Activated T-helper 17 cell treated with anti-CD3 and anti-CD28 coated beads, Interleukin-2, amount 50 U/mL, for 72 hours (primary cell): ENCODE data around the gene STARD13. TPM values are rescaled to one million over a fixed set of nuclear protein-coding genes. Genes with fewer than 3 reads are reported as not detected.
"Not testable (repeated sequence)": the region's sequence is repeated elsewhere in the genome, so short reads cannot be mapped to it uniquely, and the experiment has no call there.

ENCODE experiments used
- ATAC-seq: fragments of 150-1000 bp; cut with Tn5 transposase; replicated peaks from 2 replicates; pipeline ENCODE4 v1.10.0; 2021; ENCODE audit warnings: mild to moderate bottlenecking, moderate library complexity
- H3K27ac Mint-ChIP-seq: one replicate; pipeline ENCODE4 v1.8.0; 2022; ENCODE audit warnings: mixed read lengths
- H3K27me3 Mint-ChIP-seq: one replicate; pipeline ENCODE4 v1.8.0; 2022; ENCODE audit warnings: mixed read lengths
- H3K36me3 Mint-ChIP-seq: one replicate; pipeline ENCODE4 v1.8.0; 2022; ENCODE audit warnings: low read depth, mild to moderate bottlenecking, mixed read lengths
- H3K4me1 Mint-ChIP-seq: one replicate; pipeline ENCODE4 v1.8.0; 2022; ENCODE audit warnings: mixed read lengths
- H3K4me3 Mint-ChIP-seq: one replicate; pipeline ENCODE4 v1.8.0; 2022; ENCODE audit warnings: mild to moderate bottlenecking, mixed read lengths
- H3K9me3 Mint-ChIP-seq: one replicate; pipeline ENCODE4 v1.8.0; 2022; ENCODE audit warnings: mixed read lengths
- total RNA-seq, 2 donors: library from RNA; stranded (reverse); gene quantifications; one replicate each; pipeline ENCODE4 v1.2.3, GENCODE V29; 2022

The STARD13 gene
- total RNA-seq, 2 donors from 2014 or later = 1.1 to 2.3 TPM

- no peaks in the 10 kb centered on the region for H3K36me3 Mint-ChIP-seq
- H3K4me1 Mint-ChIP-seq = no peaks in the 10 kb centered on the region
These were observed 42.5 kb downstream of the STARD13 start for GRCh38 chr13:33242984-33243617.

GRCh38 chr13:33242372-33242771, 43.2 kb downstream of the STARD13 start:
- not testable (repeated sequence) for ATAC-seq, H3K27ac Mint-ChIP-seq, H3K36me3 Mint-ChIP-seq, H3K4me3 Mint-ChIP-seq, H3K9me3 Mint-ChIP-seq, H3K4me1 Mint-ChIP-seq
- peaks cover 21% of the 10 kb centered on the region for H3K27me3 Mint-ChIP-seq

More at GRCh38 chr13:33242984-33243617, 42.5 kb downstream of the STARD13 start:
- no peak for ATAC-seq
- peaks cover 21% of the 10 kb centered on the region for H3K27me3 Mint-ChIP-seq
- H3K4me3 Mint-ChIP-seq = no peak overlapping the region
- H3K27ac Mint-ChIP-seq = no peak overlapping the region
- H3K9me3 Mint-ChIP-seq = no peaks in the 10 kb centered on the region

- ATAC-seq = no peak
- H3K36me3 Mint-ChIP-seq = no peaks in the 10 kb centered on the region
- H3K4me1 Mint-ChIP-seq = no peaks in the 10 kb centered on the region
- H3K9me3 Mint-ChIP-seq = peaks cover 10% of the 10 kb centered on the region
- no peak overlapping the region for H3K27ac Mint-ChIP-seq
- H3K4me3 Mint-ChIP-seq = no peak overlapping the region
- peaks cover 18% of the 10 kb centered on the region for H3K27me3 Mint-ChIP-seq
These were observed 49.5 kb downstream of the STARD13 start for GRCh38 chr13:33236021-33236420.

- Mint-ChIP-seq H3K36me3 (no peaks in the 10 kb centered on the region), H3K27ac (no peak overlapping the region), H3K4me1 (no peaks in the 10 kb centered on the region), H3K27me3 (peaks cover 18% of the 10 kb centered on the region), H3K9me3 (peaks cover 10% of the 10 kb centered on the region), H3K4me3 (no peak overlapping the region)
- ATAC-seq = no peak
These were observed 50.0 kb downstream of the STARD13 start for GRCh38 chr13:33235564-33235963.

DNA sequence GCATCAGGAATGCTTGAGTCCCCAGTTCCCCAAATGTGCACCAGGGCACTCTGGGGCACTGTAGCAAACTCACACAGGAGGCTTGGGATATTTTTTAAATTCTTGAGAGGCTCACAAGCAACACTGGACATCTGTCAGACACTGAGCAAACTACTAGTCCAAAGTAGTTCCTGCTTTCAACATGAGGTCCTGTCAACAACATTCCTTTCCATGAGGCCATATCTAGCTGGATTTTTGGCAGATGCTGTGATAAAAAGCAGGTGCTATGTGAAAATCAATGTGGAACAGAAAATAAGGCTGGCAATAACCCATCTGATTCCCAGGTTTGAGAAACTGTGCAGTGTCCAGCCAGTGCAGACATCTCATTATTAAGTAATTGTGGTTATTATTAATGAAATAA, 50.5 kb downstream of the STARD13 start:
- Mint-ChIP-seq H3K4me3 (no peak overlapping the region), H3K4me1 (no peaks in the 10 kb centered on the region), H3K9me3 (peaks cover 10% of the 10 kb centered on the region), H3K27me3 (peaks cover 16% of the 10 kb centered on the region), H3K27ac (no peak overlapping the region), H3K36me3 (no peaks in the 10 kb centered on the region)
- ATAC-seq = no peak

- no peak for ATAC-seq
- Mint-ChIP-seq H3K4me1 (no peaks in the 10 kb centered on the region), H3K9me3 (peaks cover 10% of the 10 kb centered on the region), H3K27ac (no peak overlapping the region), H3K27me3 (peaks cover 9% of the 10 kb centered on the region), H3K36me3 (no peaks in the 10 kb centered on the region), H3K4me3 (no peak overlapping the region)
These were observed 52.0 kb downstream of the STARD13 start for GRCh38 chr13:33233547-33233946.

DNA sequence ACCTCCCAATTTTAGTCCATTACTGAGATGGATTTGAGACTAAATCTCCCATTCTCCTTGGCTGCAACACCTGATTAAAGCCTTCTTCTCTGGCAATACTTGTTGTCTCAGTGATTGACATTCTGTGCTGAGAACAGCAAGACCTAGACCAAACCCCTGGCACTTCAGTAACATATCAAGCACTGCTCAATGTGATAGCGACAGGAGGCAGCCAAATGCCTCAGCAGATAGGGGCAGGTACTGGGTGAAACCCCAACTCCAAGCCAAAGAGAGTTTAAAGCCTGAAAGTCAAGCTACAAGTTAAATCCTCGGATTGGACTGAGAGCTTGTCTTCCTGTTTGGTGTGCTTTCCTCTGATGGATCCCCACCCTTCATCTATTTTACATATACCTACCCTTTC, 52.7 kb downstream of the STARD13 start:
- ATAC-seq = no peak
- H3K27me3 Mint-ChIP-seq = peaks cover 9% of the 10 kb centered on the region
- no peak overlapping the region for H3K27ac Mint-ChIP-seq
- peaks cover 10% of the 10 kb centered on the region for H3K9me3 Mint-ChIP-seq
- H3K36me3 Mint-ChIP-seq = no peaks in the 10 kb centered on the region
- H3K4me3 Mint-ChIP-seq = no peak overlapping the region
- no peaks in the 10 kb centered on the region for H3K4me1 Mint-ChIP-seq

DNA sequence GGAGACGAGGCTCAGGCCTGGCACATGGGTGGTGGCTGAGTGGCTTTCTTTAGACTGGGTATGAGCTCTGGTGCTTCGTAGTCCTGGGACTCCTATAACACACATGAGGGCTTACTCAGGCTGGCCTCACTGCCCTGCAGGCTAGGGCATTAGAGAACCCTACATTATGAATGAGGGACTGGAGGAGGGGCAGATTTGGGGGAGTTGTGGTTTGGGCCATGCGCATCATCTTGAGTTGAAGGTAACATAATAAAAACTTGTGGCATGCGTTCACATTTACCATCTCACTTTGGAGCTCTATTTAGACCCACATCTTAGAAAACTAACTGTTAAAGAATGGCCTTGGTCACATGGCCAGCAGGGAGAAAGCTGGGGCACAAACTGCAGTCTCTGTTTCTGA, 54.2 kb downstream of the STARD13 start:
- ATAC-seq = no peak
- H3K36me3 Mint-ChIP-seq = no peaks in the 10 kb centered on the region
- peaks cover 10% of the 10 kb centered on the region for H3K9me3 Mint-ChIP-seq
- no peaks in the 10 kb centered on the region for H3K4me1 Mint-ChIP-seq
- H3K27me3 Mint-ChIP-seq = peaks cover 4% of the 10 kb centered on the region
- no peak overlapping the region for H3K4me3 Mint-ChIP-seq
- no peak overlapping the region for H3K27ac Mint-ChIP-seq

DNA sequence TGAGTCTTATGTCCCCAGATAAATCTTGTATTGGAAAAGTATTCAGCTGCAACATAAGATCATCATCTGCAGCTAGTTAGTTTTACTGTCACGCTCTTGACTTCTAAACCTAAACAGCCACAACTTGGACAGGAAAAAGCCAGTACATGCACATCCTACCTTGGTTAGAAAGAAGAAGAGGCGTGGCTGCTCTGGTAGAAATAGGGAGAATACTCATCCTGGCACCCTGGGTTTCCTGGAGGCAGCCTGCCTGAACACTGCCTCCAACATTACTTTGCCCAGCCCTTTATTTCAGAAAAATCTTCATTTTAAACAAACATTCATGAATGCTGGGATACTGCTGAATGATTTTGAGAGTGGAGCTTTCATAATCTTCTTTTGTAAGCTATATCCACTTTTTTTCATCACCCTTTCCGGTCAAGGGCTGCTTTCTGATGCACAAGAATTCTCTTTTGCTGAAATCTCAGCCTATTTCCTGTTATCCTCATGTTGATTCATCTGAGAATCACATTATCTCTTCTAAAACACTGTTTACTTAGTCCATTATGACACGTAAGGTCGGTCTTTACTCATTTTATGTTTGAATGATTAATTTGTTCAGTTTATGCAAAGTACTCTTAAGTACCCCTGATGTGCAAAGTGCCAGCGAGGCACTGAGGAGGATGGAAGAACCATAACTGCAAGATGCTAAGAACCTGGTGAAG, 55.2 kb downstream of the STARD13 start:
- Mint-ChIP-seq H3K27ac (peak overlapping the region; percentile 47), H3K27me3 (peaks cover 4% of the 10 kb centered on the region), H3K9me3 (peaks cover 10% of the 10 kb centered on the region), H3K36me3 (no peaks in the 10 kb centered on the region), H3K4me1 (no peaks in the 10 kb centered on the region), H3K4me3 (no peak overlapping the region)
- peak; percentile 51 for ATAC-seq

- Mint-ChIP-seq H3K9me3 (peaks cover 10% of the 10 kb centered on the region), H3K4me1 (no peaks in the 10 kb centered on the region), H3K27me3 (peaks cover 4% of the 10 kb centered on the region), H3K36me3 (no peaks in the 10 kb centered on the region), H3K4me3 (no peak overlapping the region), H3K27ac (peak overlapping the region; percentile 47)
- no peak for ATAC-seq
These were observed 55.9 kb downstream of the STARD13 start for GRCh38 chr13:33229446-33230177.

GRCh38 chr13:33228648-33229445, 56.7 kb downstream of the STARD13 start:
- H3K36me3 Mint-ChIP-seq = no peaks in the 10 kb centered on the region
- peak; percentile 55 for ATAC-seq
- peak overlapping the region; percentile 49 for H3K27ac Mint-ChIP-seq
- peaks cover 4% of the 10 kb centered on the region for H3K27me3 Mint-ChIP-seq
- no peaks in the 10 kb centered on the region for H3K4me1 Mint-ChIP-seq
- H3K9me3 Mint-ChIP-seq = peaks cover 10% of the 10 kb centered on the region
- no peak overlapping the region for H3K4me3 Mint-ChIP-seq

GRCh38 chr13:33227927-33228647, 57.5 kb downstream of the STARD13 start:
- Mint-ChIP-seq H3K4me3 (no peak overlapping the region), H3K27ac (no peak overlapping the region), H3K36me3 (no peaks in the 10 kb centered on the region), H3K9me3 (peaks cover 5% of the 10 kb centered on the region), H3K4me1 (no peaks in the 10 kb centered on the region), H3K27me3 (no peaks in the 10 kb centered on the region)
- no peak for ATAC-seq

- no peak for ATAC-seq
- H3K27me3 Mint-ChIP-seq = no peaks in the 10 kb centered on the region
- no peaks in the 10 kb centered on the region for H3K9me3 Mint-ChIP-seq
- no peak overlapping the region for H3K27ac Mint-ChIP-seq
- no peak overlapping the region for H3K4me3 Mint-ChIP-seq
- no peaks in the 10 kb centered on the region for H3K36me3 Mint-ChIP-seq
- H3K4me1 Mint-ChIP-seq = no peaks in the 10 kb centered on the region
These were observed 60.9 kb downstream of the STARD13 start for GRCh38 chr13:33224686-33225085.

DNA sequence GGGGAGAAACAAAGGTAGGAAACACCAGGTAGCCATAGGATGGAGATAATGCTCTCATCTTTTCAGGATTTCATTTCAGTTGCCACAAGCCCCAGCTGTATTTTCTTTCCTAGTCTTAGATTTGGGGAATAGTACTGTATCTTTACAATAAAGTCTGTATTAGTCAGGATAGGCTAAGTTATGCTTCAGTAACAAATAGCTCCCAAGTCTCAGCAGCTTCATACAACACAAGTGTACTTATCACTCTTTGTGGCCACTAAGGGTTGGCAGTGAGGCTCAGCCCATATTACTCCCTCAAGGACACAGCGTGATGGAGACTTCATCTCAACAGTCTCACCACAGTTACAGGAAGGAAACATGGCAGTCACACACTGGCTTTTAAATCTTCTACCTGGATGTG, 61.4 kb downstream of the STARD13 start:
- Mint-ChIP-seq H3K36me3 (no peaks in the 10 kb centered on the region), H3K27ac (no peak overlapping the region), H3K9me3 (no peaks in the 10 kb centered on the region)

More for the DNA sequence above, 61.4 kb downstream of the STARD13 start:
- H3K27me3 Mint-ChIP-seq = no peaks in the 10 kb centered on the region
- no peak for ATAC-seq
- H3K4me3 Mint-ChIP-seq = no peak overlapping the region
- H3K4me1 Mint-ChIP-seq = no peaks in the 10 kb centered on the region
